Transverse colon (tissue), 4 donors: ENCODE measurements around the gene PANK4. TPM values are rescaled to one million over a fixed set of nuclear protein-coding genes. Genes with fewer than 3 reads are reported as not detected.

Experiments used
- DNase-seq: peaks from one replicate; pipeline ENCODE4 v3.0.0-alpha.2; 2019
- H3K27ac ChIP-seq, 4 donors: fragments of 200-600 bp; sonication (generic); 2 replicates each; pipeline ENCODE4 v1.5.1; 2016 to 2018; ENCODE audit warnings: inconsistent platforms in 4 of 4
- H3K27me3 ChIP-seq: fragments of 200-600 bp; sonication (generic); 2 replicates; pipeline ENCODE4 v1.5.1; 2017; ENCODE audit warnings: inconsistent platforms
- H3K36me3 ChIP-seq, 4 donors: fragments of 200-600 bp; sonication (generic); 2 replicates each; pipeline ENCODE4 v1.5.1; 2017 to 2019; ENCODE audit warnings: inconsistent platforms in 4 of 4
- H3K4me1 ChIP-seq, 4 donors: fragments of 200-600 bp; sonication (generic); 2 replicates each; pipeline ENCODE4 v1.5.1; 2017 to 2020; ENCODE audit warnings: inconsistent platforms in 4 of 4
- H3K4me3 ChIP-seq, 4 donors: fragments of 200-600 bp; sonication (generic); 1 replicate in 1 of 4; 2 replicates in 3 of 4; pipeline versions ENCODE4 v1.5.1 to v1.6.1; 2017 to 2019; ENCODE audit warnings: inconsistent platforms in 4 of 4
- H3K9me3 ChIP-seq, 2 donors: fragments of 200-600 bp; sonication (generic); 2 replicates each; pipeline ENCODE4 v1.5.1; 2017 to 2019; ENCODE audit warnings: inconsistent platforms in 2 of 2
- CTCF ChIP-seq, 5 experiments: fragments of 200-600 bp in 3 of 5; fragments of 450-650 bp in 2 of 5; sonication (generic) in 3 of 5; IDR thresholded peaks; 1 replicate in 2 of 5; 2 replicates in 3 of 5; pipeline ENCODE4 v1.5.1; 2016 to 2017; ENCODE audit warnings: antibody characterized with exemption in 5 of 5, inconsistent platforms in 3 of 5, mild to moderate bottlenecking in 2 of 5, moderate library complexity in 1 of 5
- EP300 ChIP-seq: sonication (generic); formaldehyde crosslinking; IDR thresholded peaks from one replicate; pipeline ENCODE4 v1.6.1; 2017; ENCODE audit warnings: antibody characterized with exemption, low read depth
- POLR2A ChIP-seq: fragments of 450-650 bp; IDR thresholded peaks from one replicate; pipeline ENCODE4 v1.6.1; 2016; ENCODE audit warnings: antibody characterized with exemption, mild to moderate bottlenecking, moderate library complexity
- POLR2AphosphoS5 ChIP-seq, 3 donors: sonication (generic); formaldehyde crosslinking; IDR thresholded peaks; one replicate each; pipeline ENCODE4 v1.6.1; 2016; ENCODE audit warnings: antibody characterized with exemption in 3 of 3
- WGBS, 2 donors: methylation state at CpG; one replicate each; pipeline ENCODE4 v1.1.5; 2018; ENCODE audit warnings: low coverage in 1 of 2; 5-methylcytosine and 5-hydroxymethylcytosine counted together
- in situ Hi-C, 4 donors: fragments of 200-750 bp; cut with MboI; loops; one replicate each; pipeline versions ENCODE4 v1.15.0 to v1.15.1; 2017; ENCODE audit warnings: low sequenced_read_pairs in 3 of 4, low pct_ligation_motif_present in 1 of 4, low pct_unique_long_range_greater_than_20kb in 1 of 4
- intact Hi-C: fragments of 100-400 bp; cut with DNase I; formaldehyde crosslinking; loops from one replicate; pipeline ENCODE4 v1.15.1; 2023; ENCODE audit warnings: low total_unique reads
- total RNA-seq, 4 donors: library from RNA; depleted of rRNA; stranded (reverse); fragments of >200 nt; gene quantifications; one replicate each; pipeline ENCODE4 v1.1.0, GENCODE V29; 2016

Gene PANK4
- total RNA-seq, 4 donors from 2014 or later: 41.1 to 58.3 (median 47.3) TPM

DNA sequence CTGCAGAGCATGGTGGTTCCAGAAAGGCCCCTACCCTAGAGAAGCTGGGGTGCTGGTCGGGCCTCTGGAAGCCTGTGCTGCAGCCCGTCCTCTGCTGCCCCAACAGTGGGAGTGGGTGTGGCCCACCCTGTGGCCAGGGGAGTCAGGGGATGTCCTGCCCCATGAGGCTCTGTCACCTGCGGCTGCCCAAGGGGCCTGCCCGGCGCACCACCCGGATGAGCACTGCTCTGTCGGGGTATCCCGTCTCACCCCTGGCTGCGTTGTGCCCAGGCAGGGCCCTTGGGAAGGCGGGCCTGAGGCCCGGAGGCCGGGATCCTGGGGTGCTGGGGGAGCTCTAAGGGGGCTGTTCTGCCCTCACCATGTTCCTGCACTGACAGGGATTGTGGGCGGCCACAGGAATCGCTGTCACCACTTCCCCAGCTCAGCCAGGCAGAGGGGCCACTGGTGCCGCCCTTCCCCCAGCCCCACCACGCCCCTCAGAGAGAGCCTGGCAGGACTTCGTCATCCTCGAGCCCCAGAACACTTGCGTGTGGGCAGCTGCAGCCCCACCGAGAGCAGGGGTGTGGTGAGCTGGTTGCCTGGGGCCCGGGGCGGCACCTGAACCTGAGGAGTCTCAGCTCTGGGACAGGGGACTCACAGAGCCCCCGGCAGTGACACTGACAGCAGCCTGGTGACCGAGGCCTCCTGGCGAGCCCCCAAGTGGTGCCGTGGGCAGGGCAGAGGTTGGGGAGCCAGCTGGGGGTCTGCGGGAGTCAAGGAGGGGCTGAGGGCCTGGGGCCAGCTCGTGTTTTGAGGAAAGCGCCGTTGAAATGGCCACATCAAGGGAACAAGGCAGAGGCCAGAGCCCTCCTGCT is 20.2 kb downstream of the PANK4 start:
- intact Hi-C loops: no loop called here
- peaks cover 0 to 19% (median 8%) of the 10 kb centered on the region in 4 donors for H3K36me3 ChIP-seq
- H3K27ac ChIP-seq: no peak overlapping the region
- H3K27me3 ChIP-seq: peaks cover 46% of the 10 kb centered on the region
- H3K4me1 ChIP-seq: peaks cover 0 to 3% (median 0%) of the 10 kb centered on the region in 4 donors
- WGBS, 2 donors: 47% methylated on average over 30 of the region's 30 CpGs; no CpG with 5 or more reads in 1 of the 2 donors
- DNase-seq: no peak
- no peak for TF ChIP-seq EP300
- no peak for TF ChIP-seq CTCF (IDR thresholded peaks at IDR 0.05)
- TF ChIP-seq POLR2AphosphoS5 (IDR thresholded peaks at IDR 0.05): no peak
- no peaks in the 10 kb centered on the region for H3K9me3 ChIP-seq
- in situ Hi-C loops: no loop called here
- no peak overlapping the region for H3K4me3 ChIP-seq

- Histone ChIP-seq H3K27me3 (peaks cover 50% of the 10 kb centered on the region), H3K27ac (no peak overlapping the region), H3K36me3 (peaks cover 0 to 12% (median 5%) of the 10 kb centered on the region in 4 donors), H3K4me1 (peaks cover 0 to 3% (median 0%) of the 10 kb centered on the region in 4 donors), H3K9me3 (no peaks in the 10 kb centered on the region), H3K4me3 (no peak overlapping the region)
- DNase-seq: no peak
- WGBS, 2 donors: 48% methylated on average over 19 of the region's 21 CpGs; no CpG with 5 or more reads in 1 of the 2 donors
- intact Hi-C loops (no loop called here), in situ Hi-C loops (no loop called here)
- TF ChIP-seq CTCF (IDR thresholded peaks at IDR 0.05) (no peak), POLR2AphosphoS5 (IDR thresholded peaks at IDR 0.05) (no peak), POLR2A (no peak), EP300 (no peak)
Measured at GRCh38 chr1:2505461-2505994, 20.9 kb downstream of the PANK4 start.

DNA sequence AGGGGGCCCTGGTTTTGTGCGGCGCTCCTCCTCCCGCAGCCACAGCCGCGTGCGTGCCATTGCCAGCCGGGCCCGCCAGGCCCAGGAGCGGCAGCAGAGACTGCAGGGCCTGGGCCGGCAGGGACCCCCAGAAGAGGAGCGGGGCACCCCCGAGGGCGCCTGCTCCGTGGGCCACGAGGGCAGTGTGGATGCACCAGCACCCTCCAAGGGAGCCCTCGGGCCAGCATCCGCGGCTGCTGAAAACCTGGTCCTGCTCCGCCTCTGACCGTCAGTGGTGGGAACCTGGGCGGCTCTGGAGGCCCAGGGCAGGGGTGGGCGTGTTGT is 21.5 kb downstream of the PANK4 start:
- in situ Hi-C loops: no loop called here
- intact Hi-C loops: no loop called here
- TF ChIP-seq CTCF (IDR thresholded peaks at IDR 0.05): no peak
- no peak for TF ChIP-seq EP300
- TF ChIP-seq POLR2A: no peak
- TF ChIP-seq POLR2AphosphoS5 (IDR thresholded peaks at IDR 0.05): no peak
- H3K4me1 ChIP-seq: peaks cover 0 to 3% (median 0%) of the 10 kb centered on the region in 4 donors
- H3K36me3 ChIP-seq: peaks cover 0 to 6% (median 2%) of the 10 kb centered on the region in 4 donors
- H3K27me3 ChIP-seq: peaks cover 50% of the 10 kb centered on the region
- H3K27ac ChIP-seq: no peak overlapping the region
- DNase-seq: no peak
- WGBS, 2 donors: 23% methylated on average over 15 of the region's 22 CpGs; no CpG with 5 or more reads in 1 of the 2 donors
- H3K9me3 ChIP-seq: no peaks in the 10 kb centered on the region
- no peak overlapping the region for H3K4me3 ChIP-seq

DNA sequence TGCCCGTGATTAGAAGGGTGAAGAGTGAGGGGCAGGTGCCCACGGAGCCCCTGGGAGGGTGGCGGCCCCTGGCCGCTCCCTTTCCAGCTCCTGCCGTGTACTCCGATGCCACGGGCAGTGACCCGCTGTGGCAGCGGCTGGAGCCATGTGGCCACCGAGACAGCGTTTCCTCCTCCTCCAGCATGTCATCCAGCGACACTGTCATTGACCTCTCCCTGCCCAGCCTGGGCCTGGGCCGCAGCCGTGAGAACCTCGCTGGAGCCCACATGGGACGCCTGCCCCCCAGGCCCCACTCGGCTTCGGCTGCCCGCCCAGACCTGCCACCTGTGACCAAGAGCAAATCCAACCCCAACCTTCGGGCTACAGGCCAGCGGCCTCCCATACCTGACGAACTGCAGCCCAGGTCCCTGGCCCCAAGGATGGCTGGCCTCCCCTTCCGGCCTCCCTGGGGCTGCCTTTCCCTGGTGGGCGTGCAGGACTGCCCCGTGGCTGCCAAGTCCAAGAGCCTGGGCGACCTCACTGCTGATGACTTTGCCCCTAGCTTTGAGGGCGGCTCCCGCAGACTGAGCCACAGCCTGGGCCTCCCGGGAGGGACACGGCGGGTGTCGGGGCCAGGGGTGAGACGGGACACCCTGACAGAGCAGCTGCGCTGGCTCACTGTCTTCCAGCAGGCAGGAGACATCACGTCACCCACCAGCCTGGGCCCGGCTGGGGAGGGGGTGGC is 22.0 kb downstream of the PANK4 start:
- no peak overlapping the region for H3K27ac ChIP-seq
- no peak for DNase-seq
- H3K27me3 ChIP-seq: peaks cover 53% of the 10 kb centered on the region
- peaks cover 0 to 3% (median 0%) of the 10 kb centered on the region in 4 donors for H3K4me1 ChIP-seq
- WGBS, 2 donors: 47% methylated on average over 33 of the region's 36 CpGs; no CpG with 5 or more reads in 1 of the 2 donors
- TF ChIP-seq POLR2A: no peak
- no peak for TF ChIP-seq EP300
- peak in 1 of 3 donors; percentile 10 for TF ChIP-seq POLR2AphosphoS5 (IDR thresholded peaks at IDR 0.05)
- intact Hi-C loops (no loop called here), in situ Hi-C loops (no loop called here)
- no peaks in the 10 kb centered on the region for H3K9me3 ChIP-seq
- H3K4me3 ChIP-seq: no peak overlapping the region
- peaks cover 0 to under 1% (median 0%) of the 10 kb centered on the region in 4 donors for H3K36me3 ChIP-seq
